Keratinocyte (primary cell): ENCODE data around the gene PIP4K2A. TPM values are rescaled to one million over a fixed set of nuclear protein-coding genes. Genes with fewer than 3 reads are reported as not detected.

Experiments used
- DNase-seq: peaks from one replicate; pipeline ENCODE4 v3.0.0-alpha.2; 2011; ENCODE audit warnings: low read depth, missing footprints, low spot score
- FAIRE-seq: peaks from 2 replicates; lab custom pipeline; 2011; peaks lifted over from hg19 to GRCh38; lab: Jason Lieb, UNC
- H2AFZ ChIP-seq: 2 replicates; pipeline ENCODE4 v1.6.0; 2012; ENCODE audit warnings: low read length, control low read depth, inconsistent platforms; ENCODE audit not compliant: control insufficient read depth
- H3K27ac ChIP-seq: 2 replicates; pipeline ENCODE4 v1.5.1; 2011; ENCODE audit warnings: low read length; ENCODE audit not compliant: control insufficient read depth, insufficient read depth
- H3K27me3 ChIP-seq: 3 replicates; pipeline ENCODE4 v1.6.0; 2011; ENCODE audit warnings: low read length; ENCODE audit not compliant: control insufficient read depth, insufficient read depth; ENCODE audit errors: extremely low read depth
- H3K36me3 ChIP-seq, 2 experiments: 2 replicates in 1 of 2; 3 replicates in 1 of 2; pipeline ENCODE4 v1.5.1; 2011; ENCODE audit warnings: low read length in 2 of 2, mild to moderate bottlenecking in 1 of 2; ENCODE audit not compliant: control insufficient read depth in 2 of 2, insufficient read depth in 2 of 2; ENCODE audit errors: extremely low read depth in 1 of 2
- H3K4me1 ChIP-seq: 3 replicates; pipeline ENCODE4 v1.5.1; 2011; ENCODE audit warnings: low read length; ENCODE audit not compliant: control insufficient read depth, insufficient read depth; ENCODE audit errors: extremely low read depth
- H3K4me2 ChIP-seq: 3 replicates; pipeline ENCODE4 v1.6.0; 2011; ENCODE audit warnings: low read depth, low read length; ENCODE audit not compliant: control insufficient read depth, insufficient read depth; ENCODE audit errors: extremely low read depth
- H3K4me3 ChIP-seq, 3 experiments: fragments of 200-600 bp in 1 of 3; sonication (generic) in 1 of 3; 2 replicates in 2 of 3; 3 replicates in 1 of 3; pipeline ENCODE4 v1.5.1; 2011 to 2016; ENCODE audit warnings: low read length in 3 of 3, mild to moderate bottlenecking in 3 of 3, control low read depth in 2 of 3, inconsistent platforms in 1 of 3, low read depth in 1 of 3, mixed read lengths in 1 of 3, mixed run types in 1 of 3, moderate library complexity in 1 of 3; ENCODE audit not compliant: control insufficient read depth in 2 of 3, insufficient read depth in 2 of 3; ENCODE audit errors: extremely low read depth in 1 of 3
- H3K79me2 ChIP-seq: 2 replicates; pipeline ENCODE4 v1.6.0; 2012; ENCODE audit warnings: low read length; ENCODE audit not compliant: control insufficient read depth, insufficient read depth
- H3K9ac ChIP-seq: 3 replicates; pipeline ENCODE4 v1.6.0; 2011; ENCODE audit warnings: low read length; ENCODE audit not compliant: control insufficient read depth, insufficient read depth; ENCODE audit errors: extremely low read depth
- H3K9me1 ChIP-seq: 3 replicates; pipeline ENCODE4 v1.6.0; 2011; ENCODE audit warnings: low read length; ENCODE audit not compliant: control insufficient read depth, insufficient read depth; ENCODE audit errors: extremely low read depth
- H3K9me3 ChIP-seq: 2 replicates; pipeline ENCODE4 v1.5.1; 2012; ENCODE audit warnings: low read depth, low read length; ENCODE audit not compliant: control insufficient read depth
- H4K20me1 ChIP-seq: 3 replicates; pipeline ENCODE4 v1.6.0; 2011; ENCODE audit warnings: low read length; ENCODE audit not compliant: control insufficient read depth, insufficient read depth; ENCODE audit errors: extremely low read depth
- CTCF ChIP-seq, 3 experiments: IDR thresholded peaks in 1 of 3; conservative IDR thresholded peaks in 1 of 3; optimal IDR thresholded peaks in 1 of 3; 2 replicates in 2 of 3; 3 replicates in 1 of 3; pipeline versions ENCODE3 to v1.5.1; 2011; ENCODE audit warnings: low read length in 3 of 3, mild to moderate bottlenecking in 3 of 3, moderate library complexity in 2 of 3, control low read depth in 1 of 3, inconsistent platforms in 1 of 3; ENCODE audit not compliant: insufficient read depth in 2 of 3; ENCODE audit errors: extremely low read depth in 1 of 3
- EZH2 ChIP-seq: IDR thresholded peaks from one replicate; pipeline ENCODE4 v1.6.1; 2012; ENCODE audit warnings: inconsistent platforms, mild to moderate bottlenecking, low read length, moderate library complexity
- dilution Hi-C: fragments of 300-500 bp; cut with MboI; formaldehyde crosslinking; loops from one replicate; pipeline ENCODE4 v1.7.0; 2020; ENCODE audit warnings: low sequenced_read_pairs; ENCODE audit not compliant: extremely low pct_ligation_motif_present
- polyA plus RNA-seq, 5 experiments: library from polyadenylated mRNA; depleted of rRNA in 3 of 5; stranded (reverse) in 3 of 5; stranded (forward) in 1 of 5; unstranded in 1 of 5; fragments of >200 nt; gene quantifications; 1 replicate in 1 of 5; 2 replicates in 3 of 5; 3 replicates in 1 of 5; pipeline versions ENCODE4 v1.2.1 to v1.2.3, GENCODE V29; 2011 to 2012; ENCODE audit warnings: missing spikeins in 2 of 5, low read depth in 1 of 5, low replicate concordance in 1 of 5

PIP4K2A gene
- polyA plus RNA-seq, 1 donor (not counting 4 experiments of a cell fraction or from before 2014, with no cell fraction given) = 15.5 TPM

DNA sequence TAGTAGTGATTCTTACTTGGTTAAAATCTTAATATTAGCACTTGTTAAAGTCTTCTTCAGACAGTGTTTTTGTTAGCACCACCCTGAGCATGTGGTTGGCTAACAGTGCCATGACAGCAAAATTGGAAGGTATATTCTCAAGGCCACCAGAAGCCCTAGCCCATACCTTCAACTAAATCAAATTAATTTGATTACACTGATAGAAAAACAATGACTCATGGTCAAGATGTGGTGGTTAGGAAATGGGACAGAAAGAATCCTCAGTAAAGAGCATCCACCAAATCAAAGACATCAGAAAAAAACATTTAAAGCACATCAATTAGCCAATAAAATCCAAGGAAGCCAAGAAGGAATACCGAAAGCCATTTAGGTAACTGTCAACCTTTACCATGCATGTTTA, 75.5 kb downstream of the PIP4K2A start:
- H3K9ac ChIP-seq = no peak overlapping the region
- H3K79me2 ChIP-seq = peaks cover 3% of the 10 kb centered on the region
- H3K4me3 ChIP-seq = no peak overlapping the region
- H3K4me1 ChIP-seq = peaks cover under 1% of the 10 kb centered on the region
- no peak overlapping the region for H3K27ac ChIP-seq
- H3K27me3 ChIP-seq = no peaks in the 10 kb centered on the region
- FAIRE-seq (no peak), DNase-seq (no peak)
- TF ChIP-seq EZH2 (no peak), CTCF (optimal IDR thresholded peaks at IDR 0.05 in 1 of 3, IDR thresholded peaks at IDR 0.05 in 1 of 3, conservative IDR thresholded peaks at IDR 0.05 in 1 of 3; ENCODE audit: extremely low read depth in 1 of 3, insufficient read depth in 2 of 3, low read length in 3 of 3) (no peak)
- H3K36me3 ChIP-seq = no peaks in the 10 kb centered on the region
- H4K20me1 ChIP-seq = no peaks in the 10 kb centered on the region
- no peak overlapping the region for H3K4me2 ChIP-seq
- dilution Hi-C loops = no loop called here
- no peaks in the 10 kb centered on the region for H3K9me1 ChIP-seq
- H3K9me3 ChIP-seq = no peaks in the 10 kb centered on the region
- no peak overlapping the region for H2AFZ ChIP-seq

- no peaks in the 10 kb centered on the region for H4K20me1 ChIP-seq
- no peak overlapping the region for H2AFZ ChIP-seq
- peaks cover 3% of the 10 kb centered on the region for H3K79me2 ChIP-seq
- no peak overlapping the region for H3K9ac ChIP-seq
- no peak overlapping the region for H3K27ac ChIP-seq
- H3K27me3 ChIP-seq = no peaks in the 10 kb centered on the region
- TF ChIP-seq EZH2 (no peak), CTCF (optimal IDR thresholded peaks at IDR 0.05 in 1 of 3, IDR thresholded peaks at IDR 0.05 in 1 of 3, conservative IDR thresholded peaks at IDR 0.05 in 1 of 3; ENCODE audit: extremely low read depth in 1 of 3, insufficient read depth in 2 of 3, low read length in 3 of 3) (no peak)
- H3K9me1 ChIP-seq = no peaks in the 10 kb centered on the region
- H3K9me3 ChIP-seq = no peaks in the 10 kb centered on the region
- H3K36me3 ChIP-seq = no peaks in the 10 kb centered on the region
- H3K4me2 ChIP-seq = no peak overlapping the region
- no peak for FAIRE-seq
- no peak overlapping the region for H3K4me3 ChIP-seq
- peaks cover 11% of the 10 kb centered on the region for H3K4me1 ChIP-seq
- no peak for DNase-seq
- dilution Hi-C loops = no loop called here
Observed at GRCh38 chr10:22637491-22637890, 76.9 kb downstream of the PIP4K2A start.
